Prostate gland (tissue), 2 donors: ENCODE results near the gene TGM1. TPM values are rescaled to one million over a fixed set of nuclear protein-coding genes. Genes with fewer than 3 reads are reported as not detected.

ENCODE experiments used
- DNase-seq: peaks from one replicate; pipeline ENCODE4 v3.0.0-alpha.2; 2019; ENCODE audit warnings: low spot score
- H3K27ac ChIP-seq, 2 donors: fragments of 200-600 bp; sonication (generic); 2 replicates each; pipeline ENCODE4 v1.5.1; 2017 to 2019
- H3K27me3 ChIP-seq: fragments of 200-600 bp; sonication (generic); replicated peaks from 2 replicates; pipeline ENCODE4 v1.5.1; 2019; ENCODE audit not compliant: insufficient read depth
- H3K36me3 ChIP-seq, 2 donors: fragments of 200-600 bp; sonication (generic); 1 replicate in 1 of 2; 2 replicates in 1 of 2; pipeline versions ENCODE4 v1.5.1 to v1.8.1; 2017 to 2019
- H3K4me1 ChIP-seq: fragments of 200-600 bp; sonication (generic); replicated peaks from 2 replicates; pipeline ENCODE4 v1.5.1; 2019
- H3K4me3 ChIP-seq, 2 donors: fragments of 200-600 bp; sonication (generic); 2 replicates each; pipeline ENCODE4 v1.5.1; 2017 to 2019
- H3K9me3 ChIP-seq: fragments of 200-600 bp; sonication (generic); 2 replicates; pipeline ENCODE4 v1.5.1; 2017
- POLR2A ChIP-seq: fragments of 450-650 bp; IDR thresholded peaks from one replicate; pipeline ENCODE4 v1.6.1; 2016; ENCODE audit warnings: antibody characterized with exemption, mild to moderate bottlenecking
- POLR2AphosphoS5 ChIP-seq: sonication (generic); formaldehyde crosslinking; IDR thresholded peaks from one replicate; pipeline ENCODE4 v1.6.1; 2017; ENCODE audit warnings: antibody characterized with exemption
- WGBS: methylation state at CpG from one replicate; pipeline ENCODE4 v1.1.5; 2018; 5-methylcytosine and 5-hydroxymethylcytosine counted together
- intact Hi-C: fragments of 100-400 bp; cut with DNase I; formaldehyde crosslinking; loops from one replicate; pipeline ENCODE4 v1.14.2; 2022
- total RNA-seq, 2 donors: library from RNA; depleted of rRNA; stranded (reverse); fragments of >200 nt; gene quantifications; one replicate each; pipeline ENCODE4 v1.1.0, GENCODE V29; 2016
- TF ChIP-seq, protein P1 (sequence below), 4 experiments: fragments of 200-600 bp in 2 of 4; fragments of 450-650 bp in 2 of 4; sonication (generic) in 2 of 4; IDR thresholded peaks; 1 replicate in 3 of 4; 2 replicates in 1 of 4; pipeline ENCODE4 v1.5.1; 2016 to 2019; ENCODE audit warnings: antibody characterized with exemption in 4 of 4, mild to moderate bottlenecking in 2 of 4, moderate library complexity in 2 of 4

Gene TGM1
- total RNA-seq, 2 donors from 2014 or later: 6.6 to 11.4 TPM

DNA sequence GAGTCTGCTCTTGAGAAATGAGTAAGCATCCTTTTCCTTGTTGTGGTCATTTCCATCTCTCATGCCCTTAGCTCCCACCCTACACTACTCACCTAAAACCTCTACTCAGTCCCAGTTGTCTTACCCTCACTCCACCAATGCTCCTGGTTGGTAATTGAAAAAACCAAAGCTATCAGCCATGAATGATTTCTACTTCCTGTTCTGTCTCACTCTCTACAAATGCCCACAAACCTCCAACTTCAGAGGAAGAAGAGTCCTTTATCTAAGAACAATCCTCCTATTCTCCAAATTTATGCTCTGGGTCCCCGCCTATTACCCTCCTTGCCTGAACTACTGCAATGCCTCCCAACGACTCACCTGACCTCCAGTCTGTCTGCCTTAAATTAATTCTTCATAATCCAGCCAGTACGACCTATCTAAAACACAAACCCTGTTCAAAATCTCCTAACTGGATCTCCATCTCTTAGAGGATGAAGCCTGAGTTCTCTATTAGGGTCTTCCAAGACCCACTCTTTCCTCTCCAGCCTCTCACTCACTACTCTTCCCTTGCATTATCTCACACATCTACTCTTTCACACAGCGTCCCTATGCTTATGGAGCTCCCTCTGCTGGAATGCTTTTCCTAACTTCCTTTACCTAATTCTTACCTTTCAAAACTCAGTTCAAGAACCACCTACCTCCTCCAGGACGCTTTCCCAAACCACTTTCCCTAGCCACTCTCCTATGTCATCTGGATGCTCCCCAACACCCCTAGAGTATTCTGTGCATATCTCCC is 34.4 kb upstream of the TGM1 start:
- H3K36me3 ChIP-seq: peaks cover 3% of the 10 kb centered on the region in 2 donors
- no peak overlapping the region for H3K4me3 ChIP-seq
- 46% methylated on average over 5 of the region's 5 CpGs for WGBS
- intact Hi-C loops: loop anchor here (2.0 kb wide), 1 partner anchor 55 kb away; the partner anchor contains the start of gene TINF2
- peak; percentile 28 for TF ChIP-seq POLR2AphosphoS5
- TF ChIP-seq, protein P1, sequence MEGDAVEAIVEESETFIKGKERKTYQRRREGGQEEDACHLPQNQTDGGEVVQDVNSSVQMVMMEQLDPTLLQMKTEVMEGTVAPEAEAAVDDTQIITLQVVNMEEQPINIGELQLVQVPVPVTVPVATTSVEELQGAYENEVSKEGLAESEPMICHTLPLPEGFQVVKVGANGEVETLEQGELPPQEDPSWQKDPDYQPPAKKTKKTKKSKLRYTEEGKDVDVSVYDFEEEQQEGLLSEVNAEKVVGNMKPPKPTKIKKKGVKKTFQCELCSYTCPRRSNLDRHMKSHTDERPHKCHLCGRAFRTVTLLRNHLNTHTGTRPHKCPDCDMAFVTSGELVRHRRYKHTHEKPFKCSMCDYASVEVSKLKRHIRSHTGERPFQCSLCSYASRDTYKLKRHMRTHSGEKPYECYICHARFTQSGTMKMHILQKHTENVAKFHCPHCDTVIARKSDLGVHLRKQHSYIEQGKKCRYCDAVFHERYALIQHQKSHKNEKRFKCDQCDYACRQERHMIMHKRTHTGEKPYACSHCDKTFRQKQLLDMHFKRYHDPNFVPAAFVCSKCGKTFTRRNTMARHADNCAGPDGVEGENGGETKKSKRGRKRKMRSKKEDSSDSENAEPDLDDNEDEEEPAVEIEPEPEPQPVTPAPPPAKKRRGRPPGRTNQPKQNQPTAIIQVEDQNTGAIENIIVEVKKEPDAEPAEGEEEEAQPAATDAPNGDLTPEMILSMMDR (IDR thresholded peaks at IDR 0.05): peak in 3 of 4 experiments; percentile 16 to 60 (median 31)
- no peak for TF ChIP-seq POLR2A
- H3K9me3 ChIP-seq: no peaks in the 10 kb centered on the region
- no peaks in the 10 kb centered on the region for H3K27me3 ChIP-seq
- no peak overlapping the region for H3K27ac ChIP-seq
- DNase-seq: no peak
- H3K4me1 ChIP-seq: peaks cover 14% of the 10 kb centered on the region

DNA sequence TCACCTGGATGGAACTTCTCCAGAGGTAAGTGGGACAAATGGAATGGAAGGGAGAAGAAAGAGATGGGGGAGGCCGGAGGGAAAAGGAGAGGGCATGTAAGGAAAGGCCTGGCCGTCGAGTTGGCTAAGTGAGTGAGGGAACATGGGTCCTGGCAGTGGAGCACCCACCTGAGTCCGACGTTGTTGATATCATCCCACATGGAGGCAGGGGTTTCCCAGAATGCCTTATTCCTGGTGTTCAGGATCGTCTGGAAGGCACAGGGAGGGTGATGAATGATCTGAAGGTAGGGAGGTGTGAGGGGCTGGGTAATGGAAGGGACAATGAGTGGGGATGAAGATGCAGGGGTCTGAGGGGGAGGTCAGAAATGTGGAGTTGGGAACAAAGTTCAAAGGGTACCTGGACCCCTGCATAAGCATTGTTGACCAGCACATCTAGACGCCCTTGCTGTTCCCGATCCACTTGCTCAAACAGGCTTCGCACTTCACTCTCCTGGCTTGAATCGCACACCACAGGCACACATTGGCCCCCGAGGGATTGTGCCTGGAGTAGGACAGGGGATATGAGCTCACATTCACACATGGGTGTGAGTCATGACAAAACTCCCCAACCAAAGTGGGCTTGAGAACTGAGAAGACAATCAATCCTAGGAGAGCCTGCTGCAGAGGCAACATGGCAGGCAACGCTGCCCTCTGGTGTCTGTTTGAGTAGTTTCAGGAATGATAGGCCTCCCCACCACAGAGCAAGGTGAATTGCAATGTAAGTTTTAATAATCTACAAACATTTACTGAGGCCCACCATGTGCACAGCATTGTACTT is 33.6 kb upstream of the TGM1 start:
- Histone ChIP-seq H3K27me3 (no peaks in the 10 kb centered on the region), H3K36me3 (no peaks in the 10 kb centered on the region), H3K9me3 (no peaks in the 10 kb centered on the region), H3K4me1 (peaks cover 14% of the 10 kb centered on the region), H3K4me3 (no peak overlapping the region), H3K27ac (no peak overlapping the region)
- DNase-seq: peak; percentile 51
- TF ChIP-seq POLR2A (no peak), POLR2AphosphoS5 (peak; percentile 41)
- TF ChIP-seq, protein P1 (IDR thresholded peaks at IDR 0.05): peak; percentile 25 to 80 (median 61)
- 60% methylated on average over 12 of the region's 12 CpGs for WGBS
- intact Hi-C loops: loop anchor here (2.0 kb wide), 1 partner anchor 54 kb away; the partner anchor contains the start of gene TINF2

- peaks cover 1% of the 10 kb centered on the region for H3K4me1 ChIP-seq
- no peaks in the 10 kb centered on the region for H3K27me3 ChIP-seq
- no peak for DNase-seq
- WGBS: 92% methylated on average over 2 of the region's 2 CpGs
- no peaks in the 10 kb centered on the region for H3K36me3 ChIP-seq
- H3K27ac ChIP-seq: no peak overlapping the region
- H3K9me3 ChIP-seq: no peaks in the 10 kb centered on the region
- intact Hi-C loops: no loop called here
- H3K4me3 ChIP-seq: no peak overlapping the region
- TF ChIP-seq, protein P1 (IDR thresholded peaks at IDR 0.05): no peak
- TF ChIP-seq POLR2AphosphoS5 (no peak), POLR2A (no peak)
Measured at GRCh38 chr14:24293525-24293924, 30.5 kb upstream of the TGM1 start.

DNA sequence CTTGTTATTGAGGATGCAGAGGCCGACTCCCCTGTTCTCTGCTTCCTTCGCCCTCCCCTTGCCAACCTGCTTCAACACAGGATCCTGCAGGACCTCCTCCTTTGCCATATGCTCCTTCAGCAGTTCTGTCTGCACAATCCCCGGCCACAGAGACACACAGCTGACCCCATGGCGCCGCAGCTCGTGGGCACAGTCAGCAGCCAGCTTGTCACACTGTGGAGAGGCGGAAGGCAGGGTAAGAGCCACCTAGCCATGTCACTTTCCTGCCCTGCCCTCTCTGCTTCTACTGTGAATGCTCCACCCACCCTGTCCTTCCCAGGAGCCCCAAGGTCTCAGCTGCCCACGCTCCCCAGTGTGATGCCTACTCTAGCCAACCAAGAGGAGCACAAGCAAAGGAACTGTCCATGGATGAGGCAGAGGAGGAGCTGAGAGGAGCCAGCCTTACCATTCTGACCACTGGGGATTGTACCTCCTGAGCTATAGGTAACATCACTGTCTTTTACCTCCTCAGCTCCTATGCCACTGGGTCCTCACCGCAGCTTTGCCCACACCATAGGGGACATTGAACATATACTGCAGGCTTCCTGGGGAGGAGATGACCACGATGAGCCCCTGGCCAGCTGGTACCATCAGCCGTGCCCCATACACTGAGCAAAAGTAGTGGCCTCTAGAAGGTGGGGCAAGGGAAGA is 29.3 kb upstream of the TGM1 start:
- Histone ChIP-seq H3K27ac (no peak overlapping the region), H3K4me1 (no peaks in the 10 kb centered on the region), H3K9me3 (no peaks in the 10 kb centered on the region), H3K27me3 (no peaks in the 10 kb centered on the region), H3K36me3 (no peaks in the 10 kb centered on the region), H3K4me3 (no peak overlapping the region)
- TF ChIP-seq, protein P1 (IDR thresholded peaks at IDR 0.05): no peak
- no peak for TF ChIP-seq POLR2A
- TF ChIP-seq POLR2AphosphoS5: no peak
- intact Hi-C loops: no loop called here
- 91% methylated on average over 11 of the region's 11 CpGs for WGBS
- DNase-seq: no peak
